K562 (cell line): Measurements from ENCODE around the gene PQBP1. TPM values are rescaled to one million over a fixed set of nuclear protein-coding genes. Genes with fewer than 3 reads are reported as not detected.

Experiments
- CAMTA2 ChIP-seq: fragments of 250-450 bp; sonication (Bioruptor Pico); conservative IDR thresholded peaks from 2 replicates; pipeline ENCODE4 v1.5.1; 2022
- CCNT2 ChIP-seq: IDR thresholded peaks from 2 replicates; pipeline ENCODE4 v1.6.1; 2011; ENCODE audit warnings: borderline replicate concordance, low read depth, mild to moderate bottlenecking, moderate library complexity, mixed read lengths, low read length; ENCODE audit not compliant: insufficient read length; ENCODE audit errors: extremely low read depth
- CREB1 ChIP-seq, 2 experiments: sonication (generic) in 1 of 2; formaldehyde crosslinking in 1 of 2; IDR thresholded peaks; 2 replicates each; pipeline versions ENCODE4 v1.6.1 to v1.8.0; 2012 to 2022; ENCODE audit warnings: inconsistent platforms in 1 of 2, mild to moderate bottlenecking in 1 of 2, missing genetic modification reagents in 1 of 2, moderate library complexity in 1 of 2
- ELF4 ChIP-seq: fragments of 450-650 bp; formaldehyde crosslinking; IDR thresholded peaks from 2 replicates; pipeline ENCODE4 v1.4.0; 2022; ENCODE audit warnings: missing genetic modification characterization
- KLF10 ChIP-seq: fragments of 250-450 bp; sonication (Bioruptor Pico); IDR thresholded peaks from 2 replicates; pipeline ENCODE4 v1.6.1; 2021; ENCODE audit warnings: matching md5 sums
- LARP7 ChIP-seq: fragments of 450-650 bp; IDR thresholded peaks from 2 replicates; pipeline ENCODE4 v1.6.1; 2016
- MLX ChIP-seq, 2 experiments: fragments of 450-650 bp in 1 of 2; sonication (generic) in 1 of 2; formaldehyde crosslinking; conservative IDR thresholded peaks; 2 replicates each; pipeline versions ENCODE4 v1.4.0 to v1.8.1; 2020 to 2022; ENCODE audit warnings: mild to moderate bottlenecking in 1 of 2, missing genetic modification reagents in 1 of 2
- STAG1 ChIP-seq: sonication (generic); formaldehyde crosslinking; IDR thresholded peaks from 2 replicates; pipeline ENCODE4 v1.5.0; 2020; ENCODE audit warnings: missing genetic modification reagents, borderline replicate concordance
- ZBTB1 ChIP-seq: sonication (generic); formaldehyde crosslinking; IDR thresholded peaks from 2 replicates; pipeline ENCODE4 v1.8.1; 2023; ENCODE audit warnings: missing genetic modification reagents, low read depth, mild to moderate bottlenecking, borderline replicate concordance
- ZNF12 ChIP-seq: sonication (generic); formaldehyde crosslinking; IDR thresholded peaks from 2 replicates; pipeline ENCODE4 v1.4.0; 2020; ENCODE audit warnings: mild to moderate bottlenecking, missing genetic modification reagents
- ZNF224 ChIP-seq: sonication (generic); formaldehyde crosslinking; IDR thresholded peaks from 2 replicates; pipeline ENCODE4 v1.8.0; 2022; ENCODE audit warnings: mild to moderate bottlenecking, missing genetic modification reagents
- polyA plus RNA-seq, 8 experiments: library from polyadenylated mRNA; depleted of rRNA in 4 of 8; stranded (reverse) in 5 of 8; unstranded in 3 of 8; fragments of >200 nt; fragmentation: Nextera tagmentation in 2 of 8; fragmentation: Illumina TruSeq in 1 of 8; extraction: Ambion mirVana in 2 of 8; extraction: Trizol in 1 of 8; gene quantifications; 2 replicates each; pipeline versions ENCODE4 v1.2.1 to v1.2.3, GENCODE V29; 2011 to 2014; ENCODE audit warnings: inconsistent platforms in 1 of 8, missing spikeins in 1 of 8
- total RNA-seq, 7 experiments: library from RNA; depleted of rRNA in 6 of 7; stranded (reverse); fragments of >200 nt in 6 of 7; fragmentation: Illumina TruSeq in 2 of 7; extraction: Trizol in 2 of 7; gene quantifications; 2 replicates each; pipeline versions ENCODE4 v1.2.1 to v1.2.3, GENCODE V29; 2011 to 2021; ENCODE audit warnings: low replicate concordance in 1 of 7
- TF ChIP-seq, protein P1 (sequence below): fragments of 200-600 bp; sonication (generic); IDR thresholded peaks from one replicate; pipeline ENCODE4 v1.6.1; 2012; ENCODE audit warnings: mild to moderate bottlenecking, low read depth, low read length, inconsistent platforms
- TF ChIP-seq, protein P2 (sequence below): fragments of 450-650 bp; formaldehyde crosslinking; IDR thresholded peaks from 2 replicates; pipeline ENCODE4 v1.4.0; 2020; ENCODE audit warnings: mild to moderate bottlenecking, mixed read lengths

Gene PQBP1
- total and polyA plus RNA-seq, 9 of the 15 experiments (the other 6 are each of a cell fraction or from before 2014, with no cell fraction given) = 41.3 to 262 (median 112) TPM

- TF ChIP-seq, protein P1, sequence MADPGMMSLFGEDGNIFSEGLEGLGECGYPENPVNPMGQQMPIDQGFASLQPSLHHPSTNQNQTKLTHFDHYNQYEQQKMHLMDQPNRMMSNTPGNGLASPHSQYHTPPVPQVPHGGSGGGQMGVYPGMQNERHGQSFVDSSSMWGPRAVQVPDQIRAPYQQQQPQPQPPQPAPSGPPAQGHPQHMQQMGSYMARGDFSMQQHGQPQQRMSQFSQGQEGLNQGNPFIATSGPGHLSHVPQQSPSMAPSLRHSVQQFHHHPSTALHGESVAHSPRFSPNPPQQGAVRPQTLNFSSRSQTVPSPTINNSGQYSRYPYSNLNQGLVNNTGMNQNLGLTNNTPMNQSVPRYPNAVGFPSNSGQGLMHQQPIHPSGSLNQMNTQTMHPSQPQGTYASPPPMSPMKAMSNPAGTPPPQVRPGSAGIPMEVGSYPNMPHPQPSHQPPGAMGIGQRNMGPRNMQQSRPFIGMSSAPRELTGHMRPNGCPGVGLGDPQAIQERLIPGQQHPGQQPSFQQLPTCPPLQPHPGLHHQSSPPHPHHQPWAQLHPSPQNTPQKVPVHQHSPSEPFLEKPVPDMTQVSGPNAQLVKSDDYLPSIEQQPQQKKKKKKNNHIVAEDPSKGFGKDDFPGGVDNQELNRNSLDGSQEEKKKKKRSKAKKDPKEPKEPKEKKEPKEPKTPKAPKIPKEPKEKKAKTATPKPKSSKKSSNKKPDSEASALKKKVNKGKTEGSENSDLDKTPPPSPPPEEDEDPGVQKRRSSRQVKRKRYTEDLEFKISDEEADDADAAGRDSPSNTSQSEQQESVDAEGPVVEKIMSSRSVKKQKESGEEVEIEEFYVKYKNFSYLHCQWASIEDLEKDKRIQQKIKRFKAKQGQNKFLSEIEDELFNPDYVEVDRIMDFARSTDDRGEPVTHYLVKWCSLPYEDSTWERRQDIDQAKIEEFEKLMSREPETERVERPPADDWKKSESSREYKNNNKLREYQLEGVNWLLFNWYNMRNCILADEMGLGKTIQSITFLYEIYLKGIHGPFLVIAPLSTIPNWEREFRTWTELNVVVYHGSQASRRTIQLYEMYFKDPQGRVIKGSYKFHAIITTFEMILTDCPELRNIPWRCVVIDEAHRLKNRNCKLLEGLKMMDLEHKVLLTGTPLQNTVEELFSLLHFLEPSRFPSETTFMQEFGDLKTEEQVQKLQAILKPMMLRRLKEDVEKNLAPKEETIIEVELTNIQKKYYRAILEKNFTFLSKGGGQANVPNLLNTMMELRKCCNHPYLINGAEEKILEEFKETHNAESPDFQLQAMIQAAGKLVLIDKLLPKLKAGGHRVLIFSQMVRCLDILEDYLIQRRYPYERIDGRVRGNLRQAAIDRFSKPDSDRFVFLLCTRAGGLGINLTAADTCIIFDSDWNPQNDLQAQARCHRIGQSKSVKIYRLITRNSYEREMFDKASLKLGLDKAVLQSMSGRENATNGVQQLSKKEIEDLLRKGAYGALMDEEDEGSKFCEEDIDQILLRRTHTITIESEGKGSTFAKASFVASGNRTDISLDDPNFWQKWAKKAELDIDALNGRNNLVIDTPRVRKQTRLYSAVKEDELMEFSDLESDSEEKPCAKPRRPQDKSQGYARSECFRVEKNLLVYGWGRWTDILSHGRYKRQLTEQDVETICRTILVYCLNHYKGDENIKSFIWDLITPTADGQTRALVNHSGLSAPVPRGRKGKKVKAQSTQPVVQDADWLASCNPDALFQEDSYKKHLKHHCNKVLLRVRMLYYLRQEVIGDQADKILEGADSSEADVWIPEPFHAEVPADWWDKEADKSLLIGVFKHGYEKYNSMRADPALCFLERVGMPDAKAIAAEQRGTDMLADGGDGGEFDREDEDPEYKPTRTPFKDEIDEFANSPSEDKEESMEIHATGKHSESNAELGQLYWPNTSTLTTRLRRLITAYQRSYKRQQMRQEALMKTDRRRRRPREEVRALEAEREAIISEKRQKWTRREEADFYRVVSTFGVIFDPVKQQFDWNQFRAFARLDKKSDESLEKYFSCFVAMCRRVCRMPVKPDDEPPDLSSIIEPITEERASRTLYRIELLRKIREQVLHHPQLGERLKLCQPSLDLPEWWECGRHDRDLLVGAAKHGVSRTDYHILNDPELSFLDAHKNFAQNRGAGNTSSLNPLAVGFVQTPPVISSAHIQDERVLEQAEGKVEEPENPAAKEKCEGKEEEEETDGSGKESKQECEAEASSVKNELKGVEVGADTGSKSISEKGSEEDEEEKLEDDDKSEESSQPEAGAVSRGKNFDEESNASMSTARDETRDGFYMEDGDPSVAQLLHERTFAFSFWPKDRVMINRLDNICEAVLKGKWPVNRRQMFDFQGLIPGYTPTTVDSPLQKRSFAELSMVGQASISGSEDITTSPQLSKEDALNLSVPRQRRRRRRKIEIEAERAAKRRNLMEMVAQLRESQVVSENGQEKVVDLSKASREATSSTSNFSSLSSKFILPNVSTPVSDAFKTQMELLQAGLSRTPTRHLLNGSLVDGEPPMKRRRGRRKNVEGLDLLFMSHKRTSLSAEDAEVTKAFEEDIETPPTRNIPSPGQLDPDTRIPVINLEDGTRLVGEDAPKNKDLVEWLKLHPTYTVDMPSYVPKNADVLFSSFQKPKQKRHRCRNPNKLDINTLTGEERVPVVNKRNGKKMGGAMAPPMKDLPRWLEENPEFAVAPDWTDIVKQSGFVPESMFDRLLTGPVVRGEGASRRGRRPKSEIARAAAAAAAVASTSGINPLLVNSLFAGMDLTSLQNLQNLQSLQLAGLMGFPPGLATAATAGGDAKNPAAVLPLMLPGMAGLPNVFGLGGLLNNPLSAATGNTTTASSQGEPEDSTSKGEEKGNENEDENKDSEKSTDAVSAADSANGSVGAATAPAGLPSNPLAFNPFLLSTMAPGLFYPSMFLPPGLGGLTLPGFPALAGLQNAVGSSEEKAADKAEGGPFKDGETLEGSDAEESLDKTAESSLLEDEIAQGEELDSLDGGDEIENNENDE = no peak
- no peak for TF ChIP-seq ZNF224
- no peak for TF ChIP-seq STAG1 (CRISPR knock-in tag)
- 0 out of 2 replicates have a peak, but pooled peaks have one; percentile 66 for TF ChIP-seq ZNF12 (CRISPR knock-in tag)
- TF ChIP-seq ZBTB1 = peak; percentile 96
- TF ChIP-seq CCNT2 = peak; percentile 77
- TF ChIP-seq CAMTA2 (CRISPR knock-in tag) = peak; percentile 93; the same call in 1 of the 2 replicates
- TF ChIP-seq LARP7 = peak; percentile 79; the same call in 1 of the 2 replicates
- 0 out of 2 replicates have a peak, but pooled peaks have one; percentile 3 for TF ChIP-seq KLF10 (CRISPR knock-in tag)
- 0 out of 4 replicates have a peak, but pooled peaks of 1 of the 2 experiments have one; percentile 78 for TF ChIP-seq MLX (CRISPR knock-in tag; conservative IDR thresholded peaks at IDR 0.05)
- peak; percentile 63; the same call in 1 of the 2 replicates for TF ChIP-seq ELF4 (CRISPR knock-in tag)
- TF ChIP-seq CREB1 (IDR thresholded peaks at IDR 0.05) = peak; percentile 83
- peak; percentile 90 for TF ChIP-seq CREB1 (CRISPR knock-in tag; IDR thresholded peaks at IDR 0.05)
- TF ChIP-seq, protein P2, sequence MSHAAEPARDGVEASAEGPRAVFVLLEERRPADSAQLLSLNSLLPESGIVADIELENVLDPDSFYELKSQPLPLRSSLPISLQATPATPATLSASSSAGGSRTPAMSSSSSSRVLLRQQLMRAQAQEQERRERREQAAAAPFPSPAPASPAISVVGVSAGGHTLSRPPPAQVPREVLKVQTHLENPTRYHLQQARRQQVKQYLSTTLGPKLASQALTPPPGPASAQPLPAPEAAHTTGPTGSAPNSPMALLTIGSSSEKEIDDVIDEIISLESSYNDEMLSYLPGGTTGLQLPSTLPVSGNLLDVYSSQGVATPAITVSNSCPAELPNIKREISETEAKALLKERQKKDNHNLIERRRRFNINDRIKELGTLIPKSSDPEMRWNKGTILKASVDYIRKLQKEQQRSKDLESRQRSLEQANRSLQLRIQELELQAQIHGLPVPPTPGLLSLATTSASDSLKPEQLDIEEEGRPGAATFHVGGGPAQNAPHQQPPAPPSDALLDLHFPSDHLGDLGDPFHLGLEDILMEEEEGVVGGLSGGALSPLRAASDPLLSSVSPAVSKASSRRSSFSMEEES (CRISPR knock-in tag) = no peak
These were observed 13.9 kb downstream of the PQBP1 start, which contains the start of gene SLC35A2 (continued) for GRCh38 chrX:48911412-48912182.
